Effector memory CD4-positive, alpha-beta T cell (primary cell): Measurements from ENCODE around the gene SLX9.

Experiments
- DNase-seq, 3 donors: peaks; one replicate each; pipeline ENCODE4 v3.0.0-alpha.2; 2020
- H3K27ac ChIP-seq: 2 replicates; pipeline ENCODE4 v1.7.0; 2013; ENCODE audit warnings: mild to moderate bottlenecking, low read length, moderate library complexity; ENCODE audit not compliant: insufficient read depth, poor library complexity, severe bottlenecking
- H3K27me3 ChIP-seq: replicated peaks from 2 replicates; pipeline ENCODE4 v1.7.0; 2013; ENCODE audit warnings: mild to moderate bottlenecking, low read length; ENCODE audit not compliant: insufficient read depth, control insufficient read depth, poor library complexity, severe bottlenecking
- H3K36me3 ChIP-seq: 2 replicates; pipeline ENCODE4 v1.7.0; 2013; ENCODE audit warnings: mild to moderate bottlenecking, low read length, moderate library complexity; ENCODE audit not compliant: control insufficient read depth, insufficient read depth
- H3K4me1 ChIP-seq: 2 replicates; pipeline ENCODE4 v1.7.0; 2013; ENCODE audit warnings: low read length, mild to moderate bottlenecking; ENCODE audit not compliant: control insufficient read depth, insufficient read depth, poor library complexity, severe bottlenecking
- H3K4me3 ChIP-seq: 2 replicates; pipeline ENCODE4 v1.7.0; 2013; ENCODE audit warnings: low read length, low read depth, mild to moderate bottlenecking; ENCODE audit not compliant: insufficient read depth, poor library complexity, severe bottlenecking
- H3K9me3 ChIP-seq: 2 replicates; pipeline ENCODE4 v1.7.0; 2013; ENCODE audit warnings: mild to moderate bottlenecking, low read length, moderate library complexity; ENCODE audit not compliant: control insufficient read depth

Gene SLX9

GRCh38 chr21:44987886-44988606 lies 48.2 kb downstream of the SLX9 start:
- H3K9me3 ChIP-seq: no peaks in the 10 kb centered on the region
- H3K27ac ChIP-seq: no peak overlapping the region
- no peaks in the 10 kb centered on the region for H3K4me1 ChIP-seq
- no peak overlapping the region for H3K4me3 ChIP-seq
- H3K27me3 ChIP-seq: no peaks in the 10 kb centered on the region
- DNase-seq: no peak
- no peaks in the 10 kb centered on the region for H3K36me3 ChIP-seq

GRCh38 chr21:44988607-44989536 lies 49.0 kb downstream of the SLX9 start:
- no peak for DNase-seq
- H3K4me3 ChIP-seq: no peak overlapping the region
- H3K27me3 ChIP-seq: no peaks in the 10 kb centered on the region
- no peaks in the 10 kb centered on the region for H3K36me3 ChIP-seq
- no peaks in the 10 kb centered on the region for H3K9me3 ChIP-seq
- H3K4me1 ChIP-seq: no peaks in the 10 kb centered on the region
- H3K27ac ChIP-seq: no peak overlapping the region

GRCh38 chr21:44989537-44989886 lies 49.7 kb downstream of the SLX9 start:
- no peak overlapping the region for H3K4me3 ChIP-seq
- no peak for DNase-seq
- no peaks in the 10 kb centered on the region for H3K36me3 ChIP-seq
- no peaks in the 10 kb centered on the region for H3K27me3 ChIP-seq
- H3K4me1 ChIP-seq: no peaks in the 10 kb centered on the region
- H3K27ac ChIP-seq: no peak overlapping the region
- H3K9me3 ChIP-seq: no peaks in the 10 kb centered on the region

- Histone ChIP-seq H3K9me3 (no peaks in the 10 kb centered on the region), H3K36me3 (no peaks in the 10 kb centered on the region), H3K27ac (no peak overlapping the region), H3K4me1 (no peaks in the 10 kb centered on the region), H3K4me3 (no peak overlapping the region), H3K27me3 (no peaks in the 10 kb centered on the region)
- DNase-seq: no peak
Observed at GRCh38 chr21:44989943-44990780, 50.3 kb downstream of the SLX9 start.

- Histone ChIP-seq H3K27me3 (no peaks in the 10 kb centered on the region), H3K9me3 (no peaks in the 10 kb centered on the region), H3K27ac (no peak overlapping the region), H3K4me1 (no peaks in the 10 kb centered on the region), H3K36me3 (no peaks in the 10 kb centered on the region), H3K4me3 (no peak overlapping the region)
- DNase-seq: no peak
Observed at GRCh38 chr21:44990921-44991320, 51.1 kb downstream of the SLX9 start.

- DNase-seq: no peak
- Histone ChIP-seq H3K27me3 (no peaks in the 10 kb centered on the region), H3K4me3 (no peak overlapping the region)
Observed at GRCh38 chr21:44991538-44992483, 52.0 kb downstream of the SLX9 start.

GRCh38 chr21:44992608-44993031 lies 52.8 kb downstream of the SLX9 start:
- H3K4me3 ChIP-seq: no peak overlapping the region
- H3K4me1 ChIP-seq: no peaks in the 10 kb centered on the region
- H3K27me3 ChIP-seq: no peaks in the 10 kb centered on the region
- no peak for DNase-seq
- H3K9me3 ChIP-seq: no peaks in the 10 kb centered on the region
- no peak overlapping the region for H3K27ac ChIP-seq
- H3K36me3 ChIP-seq: no peaks in the 10 kb centered on the region

More at GRCh38 chr21:44991538-44992483, 52.0 kb downstream of the SLX9 start:
- no peaks in the 10 kb centered on the region for H3K9me3 ChIP-seq
- H3K36me3 ChIP-seq: no peaks in the 10 kb centered on the region
- H3K4me1 ChIP-seq: no peaks in the 10 kb centered on the region
- no peak overlapping the region for H3K27ac ChIP-seq

GRCh38 chr21:44993321-44994046 lies 53.7 kb downstream of the SLX9 start:
- no peaks in the 10 kb centered on the region for H3K4me1 ChIP-seq
- no peak overlapping the region for H3K27ac ChIP-seq
- no peaks in the 10 kb centered on the region for H3K36me3 ChIP-seq

More at GRCh38 chr21:44993321-44994046, 53.7 kb downstream of the SLX9 start:
- DNase-seq: no peak
- Histone ChIP-seq H3K4me3 (no peak overlapping the region), H3K9me3 (no peaks in the 10 kb centered on the region), H3K27me3 (no peaks in the 10 kb centered on the region)
